Measurements from ENCODE around the gene CCDC54.

Gene CCDC54

DNA sequence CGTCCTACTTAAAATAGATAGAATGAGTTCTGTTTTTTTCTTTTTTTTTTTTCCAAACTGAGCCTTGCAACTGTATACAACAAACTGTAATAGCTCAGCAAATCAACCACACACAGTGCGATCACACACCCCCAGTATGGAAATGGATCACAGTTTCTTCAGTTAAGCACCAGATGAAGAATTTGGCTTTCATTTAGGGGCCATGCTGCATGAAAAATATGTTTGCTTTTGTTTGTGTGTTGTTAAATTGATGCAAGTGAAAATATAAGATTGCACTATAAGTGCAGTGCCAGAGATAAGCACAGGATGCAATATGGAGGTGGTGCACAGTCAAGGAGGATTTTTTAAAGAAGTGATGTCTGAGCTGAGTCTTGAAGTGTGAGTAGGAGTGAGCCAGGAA lies 17.8 kb downstream of the CCDC54 start:
- no peak for DNase-seq

- DNase-seq = no peak
Observed at GRCh38 chr3:107401301-107401700, 24.1 kb downstream of the CCDC54 start.

DNA sequence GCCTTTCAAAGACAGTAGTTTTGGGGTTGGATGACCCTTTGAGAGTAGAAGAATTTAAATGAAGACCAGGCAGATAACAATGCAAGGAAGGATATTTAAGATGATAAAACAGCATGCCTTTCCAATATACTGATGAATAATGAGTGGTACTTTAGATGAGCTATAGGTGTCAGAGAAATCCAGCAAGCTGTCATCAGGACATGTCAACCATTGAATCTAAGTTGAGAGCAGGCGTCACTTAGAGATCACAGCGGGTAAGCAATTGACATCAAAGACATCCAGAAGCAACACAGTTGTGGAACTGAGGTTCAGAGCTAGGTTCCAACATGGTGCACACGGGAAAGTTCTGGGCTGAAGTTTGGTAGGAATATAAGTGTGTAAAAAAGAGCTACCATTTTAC lies 25.0 kb downstream of the CCDC54 start:
- DNase-seq = no peak

DNA sequence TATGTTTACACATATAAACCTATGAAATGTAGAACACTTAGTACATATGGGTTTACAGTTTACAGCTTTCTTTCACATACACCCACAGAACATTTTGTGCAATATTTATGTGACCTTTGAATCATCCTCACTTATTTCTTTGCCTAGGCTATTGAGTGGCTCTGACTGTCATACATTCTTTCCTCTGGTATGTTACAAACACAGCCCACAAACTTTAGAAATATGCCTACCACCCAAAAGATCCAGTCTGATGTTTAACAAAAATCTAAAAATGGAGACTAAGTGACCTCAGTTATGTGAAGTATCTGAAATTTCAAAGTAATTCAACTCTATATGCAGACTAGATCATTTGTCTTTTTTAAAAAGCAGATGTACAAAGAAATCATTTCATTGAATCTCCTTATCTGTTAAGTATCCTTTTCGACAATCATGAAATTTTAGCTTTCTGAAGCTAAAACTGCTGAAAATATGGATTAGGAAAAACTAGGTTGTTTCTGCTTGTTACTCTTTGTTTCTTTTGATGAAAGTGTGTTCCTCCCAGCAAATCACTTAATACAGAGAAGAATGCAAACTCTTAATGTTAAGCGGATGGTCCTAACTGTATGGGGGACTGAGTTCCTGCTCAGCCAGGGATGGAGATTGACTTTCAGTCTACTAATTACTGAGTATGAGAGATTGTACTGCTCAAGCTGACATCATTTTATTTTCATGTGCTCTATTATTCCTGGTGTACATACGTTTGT lies 27.7 kb downstream of the CCDC54 start:
- DNase-seq = no peak

DNA sequence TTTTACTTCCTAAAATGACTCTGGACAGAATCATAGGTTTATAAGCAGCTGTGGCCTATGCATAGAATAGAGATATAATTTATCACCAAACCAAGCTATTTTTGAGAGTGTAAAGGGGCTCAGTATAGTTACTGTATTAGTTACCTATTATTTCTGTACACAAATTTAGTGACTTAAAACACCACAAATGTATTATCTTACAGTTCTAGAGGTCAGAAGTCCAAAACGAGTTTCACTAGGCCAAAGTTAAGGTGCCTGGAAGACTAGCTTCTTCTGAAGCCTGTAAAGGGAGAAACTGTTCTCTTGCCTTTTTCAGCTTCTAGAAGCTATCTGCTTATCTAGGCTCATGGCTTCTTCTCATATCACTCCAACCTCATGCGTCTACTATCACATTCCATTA lies 30.1 kb downstream of the CCDC54 start:
- no peak for DNase-seq

DNA sequence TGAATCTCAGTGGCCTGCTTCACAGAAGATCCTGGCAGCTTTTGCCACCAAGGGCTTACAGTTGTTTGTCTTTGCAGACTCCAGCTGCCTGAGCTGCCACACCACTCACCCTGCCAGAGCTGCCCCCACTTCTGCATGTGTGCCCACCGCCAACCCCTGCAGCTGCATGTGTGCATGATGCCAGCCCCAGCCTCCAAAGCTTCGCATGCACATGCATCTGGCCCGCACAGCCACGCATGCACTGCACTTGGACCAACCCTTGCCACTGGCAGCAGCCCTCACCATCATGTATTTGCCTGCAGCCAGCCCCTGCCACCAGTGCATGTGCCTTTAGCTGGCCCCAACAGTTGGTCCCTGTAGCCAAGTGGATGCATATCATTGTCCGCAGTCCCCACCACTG lies 31.3 kb downstream of the CCDC54 start:
- no peak for DNase-seq

DNA sequence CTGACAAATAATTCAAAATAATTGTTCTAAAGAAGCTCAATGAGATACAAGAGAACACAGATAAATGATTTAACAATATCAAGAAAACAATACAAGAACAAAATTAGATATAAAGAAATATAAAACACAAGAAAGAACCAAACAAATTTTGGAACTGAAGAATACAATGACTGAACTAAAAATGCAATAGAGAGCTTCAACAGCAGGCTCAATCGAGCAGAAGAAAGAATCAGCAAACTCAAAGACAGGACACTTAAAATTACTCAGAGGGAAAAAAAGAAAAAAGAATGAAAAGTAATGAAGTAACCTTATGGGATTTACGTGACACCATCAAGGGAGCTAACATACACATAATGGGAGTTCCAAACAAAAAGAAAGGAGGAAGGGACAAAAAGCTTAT lies 32.1 kb downstream of the CCDC54 start:
- no peak for DNase-seq

- DNase-seq = no peak
Observed at GRCh38 chr3:107410606-107411005, 33.4 kb downstream of the CCDC54 start.

GRCh38 chr3:107411056-107411455 lies 33.8 kb downstream of the CCDC54 start:
- no peak for DNase-seq

GRCh38 chr3:107411779-107412178 lies 34.5 kb downstream of the CCDC54 start:
- no peak for DNase-seq

- DNase-seq = no peak
Observed at GRCh38 chr3:107412376-107412775, 35.1 kb downstream of the CCDC54 start.

DNA sequence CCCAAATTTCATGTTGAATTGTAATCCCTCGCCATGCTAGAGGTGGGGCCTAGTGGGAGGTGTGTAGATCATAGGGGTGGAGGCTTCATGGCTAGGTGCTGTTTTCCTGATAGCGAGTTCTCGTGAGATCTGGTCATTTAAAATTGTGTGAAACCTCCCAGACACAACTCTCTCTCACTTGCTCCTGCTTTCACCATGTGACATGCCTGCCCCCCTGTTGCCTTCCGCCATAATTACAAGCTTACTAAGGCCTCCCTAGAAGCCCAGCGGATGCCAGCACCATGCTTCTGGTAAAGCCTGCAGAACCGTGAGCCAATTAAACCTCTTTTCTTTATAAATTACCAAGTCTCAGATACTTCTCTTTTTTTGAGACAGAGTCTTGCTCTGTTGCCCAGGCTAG lies 36.0 kb downstream of the CCDC54 start:
- no peak for DNase-seq

- no peak for DNase-seq
Observed at GRCh38 chr3:107414325-107414964, 37.2 kb downstream of the CCDC54 start.

DNA sequence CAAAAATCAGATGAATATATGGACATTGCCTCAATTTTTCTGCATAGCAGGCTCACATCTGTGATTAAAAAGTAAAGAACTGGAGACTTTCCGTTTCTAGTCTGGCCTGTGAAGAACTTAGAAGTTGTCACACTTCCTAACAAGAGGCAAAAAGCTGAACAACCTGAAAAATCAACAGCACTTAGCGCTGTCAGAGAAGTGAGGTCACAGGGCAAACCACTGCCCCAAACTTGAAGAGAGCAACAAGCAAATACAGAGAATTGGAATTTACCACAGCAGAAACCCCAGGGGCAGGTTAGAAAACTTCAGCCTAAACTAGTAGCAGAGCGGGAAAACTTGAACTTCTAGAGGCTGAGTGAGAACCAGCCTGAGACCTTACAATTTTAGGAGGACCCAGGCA lies 38.9 kb downstream of the CCDC54 start:
- DNase-seq = no peak

DNA sequence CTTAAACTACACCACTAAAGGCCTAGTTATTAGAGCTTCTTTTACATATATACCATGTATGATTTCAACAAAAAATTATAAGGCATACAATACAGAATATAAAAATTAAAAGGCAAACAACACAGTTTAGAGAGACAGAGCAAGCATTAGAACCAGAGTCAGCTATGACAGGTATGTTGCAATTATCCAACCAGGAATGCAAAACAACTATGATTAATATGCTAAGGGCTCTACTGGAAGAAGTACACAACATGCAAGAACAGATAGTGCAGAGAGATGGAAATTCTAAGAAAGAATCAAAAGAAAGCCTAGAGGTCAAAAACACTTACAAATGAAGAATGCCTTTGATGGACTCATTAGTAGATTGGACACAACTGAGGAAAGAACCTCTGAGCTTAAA lies 39.6 kb downstream of the CCDC54 start:
- DNase-seq = no peak

DNA sequence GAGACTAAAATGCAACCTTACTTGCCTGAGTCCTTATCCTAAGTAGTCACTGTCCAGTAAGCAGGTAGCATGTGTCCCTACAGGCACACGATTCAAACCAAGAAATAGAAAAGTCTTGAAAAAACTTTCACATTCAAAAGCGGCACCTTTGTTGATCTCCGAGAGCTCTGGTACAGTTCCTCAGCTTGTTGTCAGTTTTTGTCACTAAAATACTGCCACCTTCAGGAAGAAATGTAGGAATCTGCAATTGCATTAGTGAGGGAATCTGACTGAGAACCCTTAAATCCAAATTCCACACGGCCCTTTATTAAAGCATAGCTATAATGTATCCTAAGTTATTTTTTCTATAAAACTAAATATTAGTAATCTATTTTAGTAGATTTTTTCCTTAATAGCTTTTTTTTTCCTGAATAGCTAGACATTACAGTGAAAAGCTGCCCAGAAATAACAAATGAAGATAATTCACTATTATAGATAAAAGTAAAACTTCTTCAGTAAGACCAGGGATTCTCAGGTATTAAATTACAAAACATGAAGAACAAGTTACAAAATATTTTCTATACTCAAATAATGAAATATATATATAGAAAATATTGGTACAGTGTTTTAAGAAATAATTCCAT lies 44.0 kb downstream of the CCDC54 start:
- peak; percentile 25 to 39 for DNase-seq

DNA sequence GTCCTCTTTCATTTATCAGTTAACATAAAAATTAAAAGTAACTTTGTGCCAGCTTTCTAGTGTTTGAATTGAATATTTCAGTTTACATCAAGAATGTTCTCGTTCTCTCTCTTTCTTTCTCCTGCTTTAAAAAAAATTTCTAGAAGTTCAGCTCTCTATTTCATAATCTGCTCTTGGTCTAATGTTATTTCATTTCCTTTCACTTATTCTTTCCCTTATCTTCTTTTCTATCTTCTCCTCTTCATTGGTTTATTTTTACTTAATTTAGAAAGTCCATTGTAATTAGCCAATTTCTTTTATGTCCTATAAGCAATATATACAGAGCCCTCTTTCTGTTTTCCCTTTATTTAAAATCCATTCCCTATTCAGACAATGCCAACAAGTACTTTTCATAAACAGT lies 44.6 kb downstream of the CCDC54 start:
- DNase-seq = no peak

GRCh38 chr3:107425033-107425432 lies 47.8 kb downstream of the CCDC54 start:
- no peak for DNase-seq

- DNase-seq = no peak
Observed at GRCh38 chr3:107426223-107426622, 49.0 kb downstream of the CCDC54 start.
